K562 (cell line): ENCODE data around the gene RACK1. TPM values are rescaled to one million over a fixed set of nuclear protein-coding genes. Genes with fewer than 3 reads are reported as not detected.
A peak's percentile ranks its signal among the peaks of the same experiment; 100 is the strongest.

ENCODE experiments used
- CHD7 ChIP-seq: fragments of 200-600 bp; sonication (generic); IDR thresholded peaks from one replicate; pipeline ENCODE4 v1.6.1; 2012; ENCODE audit warnings: mild to moderate bottlenecking, low read depth, low read length, inconsistent platforms
- STAT5B ChIP-seq: fragments of 250-450 bp; sonication (Bioruptor Pico); IDR thresholded peaks from 2 replicates; pipeline ENCODE4 v1.8.0; 2021; ENCODE audit warnings: mild to moderate bottlenecking, inconsistent platforms
- SUPT5H ChIP-seq: fragments of 450-650 bp; IDR thresholded peaks from 2 replicates; pipeline ENCODE4 v1.6.1; 2016
- ZNF316 ChIP-seq: fragments of 450-650 bp; IDR thresholded peaks from 2 replicates; pipeline ENCODE4 v1.6.1; 2016
- ZNF324 ChIP-seq: fragments of 250-450 bp; sonication (Bioruptor Pico); IDR thresholded peaks from 2 replicates; pipeline ENCODE4 v1.4.0; 2020; ENCODE audit warnings: mild to moderate bottlenecking
- ZNF740 ChIP-seq, 3 experiments: fragments of 200-800 bp in 1 of 3; sonication (Bioruptor generic) in 1 of 3; sonication (generic) in 1 of 3; formaldehyde crosslinking in 1 of 3; IDR thresholded peaks; 2 replicates each; pipeline versions ENCODE4 v1.6.1 to v1.8.0; 2016 to 2022; ENCODE audit warnings: mild to moderate bottlenecking in 2 of 3, missing compliant biosample characterization in 2 of 3, missing genetic modification characterization in 2 of 3, missing genetic modification reagents in 1 of 3
- ZNF764 ChIP-seq: fragments of 250-450 bp; sonication (Bioruptor Pico); IDR thresholded peaks from 2 replicates; pipeline ENCODE4 v1.4.0; 2020; ENCODE audit warnings: low read depth, mild to moderate bottlenecking, moderate library complexity
- polyA plus RNA-seq, 8 experiments: library from polyadenylated mRNA; depleted of rRNA in 4 of 8; stranded (reverse) in 5 of 8; unstranded in 3 of 8; fragments of >200 nt; fragmentation: Nextera tagmentation in 2 of 8; fragmentation: Illumina TruSeq in 1 of 8; extraction: Ambion mirVana in 2 of 8; extraction: Trizol in 1 of 8; gene quantifications; 2 replicates each; pipeline versions ENCODE4 v1.2.1 to v1.2.3, GENCODE V29; 2011 to 2014; ENCODE audit warnings: inconsistent platforms in 1 of 8, missing spikeins in 1 of 8
- total RNA-seq, 7 experiments: library from RNA; depleted of rRNA in 6 of 7; stranded (reverse); fragments of >200 nt in 6 of 7; fragmentation: Illumina TruSeq in 2 of 7; extraction: Trizol in 2 of 7; gene quantifications; 2 replicates each; pipeline versions ENCODE4 v1.2.1 to v1.2.3, GENCODE V29; 2011 to 2021; ENCODE audit warnings: low replicate concordance in 1 of 7

Gene RACK1
- total and polyA plus RNA-seq, 9 of the 15 experiments (the other 6 are each of a cell fraction or from before 2014, with no cell fraction given): 2,303 to 5,311 (median 3,833) TPM

DNA sequence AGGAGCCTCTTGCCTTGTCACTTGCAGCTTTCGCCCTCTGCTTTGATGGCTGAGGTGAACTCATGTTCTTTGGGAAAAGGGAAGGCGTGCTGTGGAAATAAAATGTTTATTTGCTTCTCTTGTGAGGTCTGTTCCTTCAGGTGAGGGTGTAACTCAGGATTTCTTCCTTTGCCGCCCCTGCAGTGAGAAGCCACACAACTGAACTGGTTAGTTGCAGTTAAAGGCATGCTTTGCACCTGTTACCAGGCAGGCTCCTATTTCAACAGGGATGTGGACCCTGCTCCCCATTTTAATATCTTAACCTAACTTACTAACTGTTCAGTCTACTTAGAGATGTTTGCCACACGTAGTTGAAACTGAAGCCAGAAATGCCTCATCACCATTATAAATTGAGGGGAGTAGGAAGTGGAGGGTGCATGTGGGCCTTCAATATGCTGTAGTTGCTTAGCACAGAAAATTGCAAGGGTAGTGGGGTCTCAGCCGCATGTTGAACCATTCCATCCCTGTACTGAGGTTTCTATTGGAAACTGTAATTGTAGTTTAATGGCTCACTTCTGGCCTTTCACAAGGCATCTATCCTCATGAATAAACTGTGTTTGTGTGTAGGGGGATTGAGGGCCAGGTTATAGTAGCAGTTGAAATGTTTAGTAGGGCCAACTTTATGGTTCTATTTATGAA, 7.9 kb downstream of the RACK1 start (continued):
- TF ChIP-seq CHD7: no peak
- TF ChIP-seq STAT5B: no peak
- no peak for TF ChIP-seq ZNF316
- TF ChIP-seq SUPT5H: peak; percentile 90
- no peak for TF ChIP-seq ZNF764 (CRISPR knock-in tag)
- TF ChIP-seq ZNF740 (CRISPR knock-in tag; IDR thresholded peaks at IDR 0.05): no peak
- no peak for TF ChIP-seq ZNF740 (tag; IDR thresholded peaks at IDR 0.05)
- no peak for TF ChIP-seq ZNF324 (CRISPR knock-in tag)
